NOMO-1 (cell line): ENCODE data around the gene KRT80.
A peak's percentile ranks its signal among the peaks of the same experiment; 100 is the strongest.

ENCODE experiments used
- DNase-seq, 2 experiments: peaks; one replicate each; lab custom pipeline; 2025; ENCODE audit not compliant: unreplicated experiment in 2 of 2; lab: John Stamatoyannopoulos, UW

The KRT80 gene

GRCh38 chr12:52157566-52158150, 34.2 kb downstream of the KRT80 start:
- no peak for DNase-seq

- peak; percentile 26 to 27 for DNase-seq
Observed at GRCh38 chr12:52156757-52157565, 34.9 kb downstream of the KRT80 start.

GRCh38 chr12:52156311-52156710, 35.5 kb downstream of the KRT80 start:
- no peak for DNase-seq

GRCh38 chr12:52155048-52155868, 36.6 kb downstream of the KRT80 start:
- DNase-seq: no peak

GRCh38 chr12:52152905-52153317, 38.9 kb downstream of the KRT80 start:
- no peak for DNase-seq

GRCh38 chr12:52151837-52152783, 39.7 kb downstream of the KRT80 start:
- DNase-seq: peak; percentile 38 to 44

- no peak for DNase-seq
Observed at GRCh38 chr12:52151153-52151836, 40.5 kb downstream of the KRT80 start.

- no peak for DNase-seq
Observed at GRCh38 chr12:52149651-52150241, 42.1 kb downstream of the KRT80 start.

- DNase-seq: no peak
Observed at GRCh38 chr12:52149182-52149641, 42.6 kb downstream of the KRT80 start.

GRCh38 chr12:52148464-52149181, 43.2 kb downstream of the KRT80 start:
- DNase-seq: no peak

- no peak for DNase-seq
Observed at GRCh38 chr12:52147964-52148463, 43.8 kb downstream of the KRT80 start.

- no peak for DNase-seq
Observed at GRCh38 chr12:52147367-52147963, 44.3 kb downstream of the KRT80 start.

GRCh38 chr12:52146822-52147366, 44.9 kb downstream of the KRT80 start:
- DNase-seq: no peak

- DNase-seq: no peak
Observed at GRCh38 chr12:52146089-52146821, 45.6 kb downstream of the KRT80 start.

- DNase-seq: no peak
Observed at GRCh38 chr12:52145228-52146088, 46.4 kb downstream of the KRT80 start.

- DNase-seq: no peak
Observed at GRCh38 chr12:52144512-52145227, 47.1 kb downstream of the KRT80 start.
